ENCODE measurements around the gene COMMD8. TPM values are rescaled to one million over a fixed set of nuclear protein-coding genes. Genes with fewer than 3 reads are reported as not detected.
"Not testable (repeated sequence)": the region's sequence is repeated elsewhere in the genome, so short reads cannot be mapped to it uniquely, and the experiment has no call there.

COMMD8 gene
- polyA plus RNA-seq, 2 donors, result 14.8 to 21.4 TPM

GRCh38 chr4:47490550-47490949 is 27.0 kb upstream of the COMMD8 start:
- Histone ChIP-seq H3K27ac (ENCODE audit: low read depth in 2 of 2, low read length in 1 of 2) (no peak overlapping the region), H3K4me1 (ENCODE audit: control insufficient read depth in 2 of 2, insufficient read depth in 2 of 2, low read length in 1 of 2) (no peaks in the 10 kb centered on the region), H3K4me3 (ENCODE audit: low read depth in 1 of 2, low read length in 2 of 2) (no peak overlapping the region), H3K27me3 (ENCODE audit: control insufficient read depth in 1 of 2, insufficient read depth in 2 of 2, low read length in 2 of 2) (no peaks in the 10 kb centered on the region), H3K9me3 (ENCODE audit: control insufficient read depth in 2 of 2, insufficient read depth in 1 of 2, low read depth in 1 of 2, low read length in 1 of 2) (no peaks in the 10 kb centered on the region), H3K36me3 (ENCODE audit: control insufficient read depth in 2 of 2, insufficient read depth in 2 of 2, low read length in 1 of 2) (no peaks in the 10 kb centered on the region)
- 70 to 74% methylated on average over 4 of the region's 4 CpGs for WGBS, 2 donors

- H3K4me1 ChIP-seq (ENCODE audit: control insufficient read depth in 2 of 2, insufficient read depth in 2 of 2, low read length in 1 of 2), result no peaks in the 10 kb centered on the region
- H3K27ac ChIP-seq (ENCODE audit: low read depth in 2 of 2, low read length in 1 of 2), result no peak overlapping the region
- WGBS, 2 donors, result 47 to 56% methylated on average over 3 of the region's 3 CpGs
- no peaks in the 10 kb centered on the region for H3K36me3 ChIP-seq (ENCODE audit: control insufficient read depth in 2 of 2, insufficient read depth in 2 of 2, low read length in 1 of 2)
- H3K27me3 ChIP-seq (ENCODE audit: control insufficient read depth in 1 of 2, insufficient read depth in 2 of 2, low read length in 2 of 2), result no peaks in the 10 kb centered on the region
- no peak overlapping the region for H3K4me3 ChIP-seq (ENCODE audit: low read depth in 1 of 2, low read length in 2 of 2)
- H3K9me3 ChIP-seq (ENCODE audit: control insufficient read depth in 2 of 2, insufficient read depth in 1 of 2, low read depth in 1 of 2, low read length in 1 of 2), result no peaks in the 10 kb centered on the region
Measured at GRCh38 chr4:47488706-47489105, 25.2 kb upstream of the COMMD8 start.

GRCh38 chr4:47486727-47487126 is 23.2 kb upstream of the COMMD8 start:
- not testable (repeated sequence) for H3K4me1 ChIP-seq (ENCODE audit: control insufficient read depth in 2 of 2, insufficient read depth in 2 of 2, low read length in 1 of 2); H3K9me3 ChIP-seq (ENCODE audit: control insufficient read depth in 2 of 2, insufficient read depth in 1 of 2, low read depth in 1 of 2, low read length in 1 of 2); H3K36me3 ChIP-seq (ENCODE audit: control insufficient read depth in 2 of 2, insufficient read depth in 2 of 2, low read length in 1 of 2); H3K27ac ChIP-seq (ENCODE audit: low read depth in 2 of 2, low read length in 1 of 2); H3K27me3 ChIP-seq (ENCODE audit: control insufficient read depth in 1 of 2, insufficient read depth in 2 of 2, low read length in 2 of 2)
- H3K4me3 ChIP-seq (ENCODE audit: low read depth in 1 of 2, low read length in 2 of 2), result peak overlapping the region in 1 of 2 donors; percentile 86
- WGBS, 2 donors, result 81 to 84% methylated on average over 9 of the region's 9 CpGs

GRCh38 chr4:47486231-47486673 is 22.8 kb upstream of the COMMD8 start:
- peak overlapping the region; percentile 58 to 86 for H3K4me3 ChIP-seq (ENCODE audit: low read depth in 1 of 2, low read length in 2 of 2)
- no peaks in the 10 kb centered on the region for H3K36me3 ChIP-seq (ENCODE audit: control insufficient read depth in 2 of 2, insufficient read depth in 2 of 2, low read length in 1 of 2)
- WGBS, 2 donors, result 17 to 20% methylated on average over 5 of the region's 5 CpGs
- no peaks in the 10 kb centered on the region for H3K27me3 ChIP-seq (ENCODE audit: control insufficient read depth in 1 of 2, insufficient read depth in 2 of 2, low read length in 2 of 2)
- H3K4me1 ChIP-seq (ENCODE audit: control insufficient read depth in 2 of 2, insufficient read depth in 2 of 2, low read length in 1 of 2), result no peaks in the 10 kb centered on the region
- H3K27ac ChIP-seq (ENCODE audit: low read depth in 2 of 2, low read length in 1 of 2), result peak overlapping the region in 1 of 2 donors; percentile 77
- no peaks in the 10 kb centered on the region for H3K9me3 ChIP-seq (ENCODE audit: control insufficient read depth in 2 of 2, insufficient read depth in 1 of 2, low read depth in 1 of 2, low read length in 1 of 2)

GRCh38 chr4:47485768-47486167 is 22.3 kb upstream of the COMMD8 start:
- Histone ChIP-seq H3K27me3 (ENCODE audit: control insufficient read depth in 1 of 2, insufficient read depth in 2 of 2, low read length in 2 of 2) (no peaks in the 10 kb centered on the region), H3K4me1 (ENCODE audit: control insufficient read depth in 2 of 2, insufficient read depth in 2 of 2, low read length in 1 of 2) (no peaks in the 10 kb centered on the region), H3K4me3 (ENCODE audit: low read depth in 1 of 2, low read length in 2 of 2) (peak overlapping the region; percentile 58 to 86), H3K27ac (ENCODE audit: low read depth in 2 of 2, low read length in 1 of 2) (peak overlapping the region; percentile 77 to 97), H3K36me3 (ENCODE audit: control insufficient read depth in 2 of 2, insufficient read depth in 2 of 2, low read length in 1 of 2) (no peaks in the 10 kb centered on the region), H3K9me3 (ENCODE audit: control insufficient read depth in 2 of 2, insufficient read depth in 1 of 2, low read depth in 1 of 2, low read length in 1 of 2) (no peaks in the 10 kb centered on the region)
- 1% methylated on average over 14 of the region's 14 CpGs for WGBS, 2 donors

- H3K4me1 ChIP-seq (ENCODE audit: control insufficient read depth in 2 of 2, insufficient read depth in 2 of 2, low read length in 1 of 2), result no peaks in the 10 kb centered on the region
- peak within 1 kb of the TSS; percentile 58 to 86 for H3K4me3 ChIP-seq (ENCODE audit: low read depth in 1 of 2, low read length in 2 of 2)
Measured at GRCh38 chr4:47485047-47485692, 21.7 kb upstream of the COMMD8 start, which contains the start of gene ATP10D. ATP10D (plus strand) TSS chr4:47485275; CDS start chr4:47512541, 27,266 bp downstream.

GRCh38 chr4:47484168-47484567 is 20.7 kb upstream of the COMMD8 start:
- H3K4me3 ChIP-seq (ENCODE audit: low read depth in 1 of 2, low read length in 2 of 2), result no peak overlapping the region
- peak overlapping the region; percentile 77 to 97 for H3K27ac ChIP-seq (ENCODE audit: low read depth in 2 of 2, low read length in 1 of 2)

More at GRCh38 chr4:47485047-47485692, 21.7 kb upstream of the COMMD8 start, which contains the start of gene ATP10D:
- H3K27ac ChIP-seq (ENCODE audit: low read depth in 2 of 2, low read length in 1 of 2), result peak within 1 kb of the TSS; percentile 77 to 97
- 0 to 1% methylated on average over 34 of the region's 34 CpGs for WGBS, 2 donors
- no peaks in the 10 kb centered on the region for H3K9me3 ChIP-seq (ENCODE audit: control insufficient read depth in 2 of 2, insufficient read depth in 1 of 2, low read depth in 1 of 2, low read length in 1 of 2)
- H3K27me3 ChIP-seq (ENCODE audit: control insufficient read depth in 1 of 2, insufficient read depth in 2 of 2, low read length in 2 of 2), result no peaks in the 10 kb centered on the region
- no peaks in the 10 kb centered on the region for H3K36me3 ChIP-seq (ENCODE audit: control insufficient read depth in 2 of 2, insufficient read depth in 2 of 2, low read length in 1 of 2)

GRCh38 chr4:47483745-47484144 is 20.2 kb upstream of the COMMD8 start:
- Histone ChIP-seq H3K4me1 (ENCODE audit: control insufficient read depth in 2 of 2, insufficient read depth in 2 of 2, low read length in 1 of 2) (no peaks in the 10 kb centered on the region), H3K9me3 (ENCODE audit: control insufficient read depth in 2 of 2, insufficient read depth in 1 of 2, low read depth in 1 of 2, low read length in 1 of 2) (no peaks in the 10 kb centered on the region), H3K4me3 (ENCODE audit: low read depth in 1 of 2, low read length in 2 of 2) (no peak overlapping the region), H3K36me3 (ENCODE audit: control insufficient read depth in 2 of 2, insufficient read depth in 2 of 2, low read length in 1 of 2) (no peaks in the 10 kb centered on the region), H3K27ac (ENCODE audit: low read depth in 2 of 2, low read length in 1 of 2) (peak overlapping the region; percentile 77 to 97), H3K27me3 (ENCODE audit: control insufficient read depth in 1 of 2, insufficient read depth in 2 of 2, low read length in 2 of 2) (no peaks in the 10 kb centered on the region)
- WGBS, 2 donors, result 52 to 74% methylated on average over 3 of the region's 3 CpGs

More at GRCh38 chr4:47484168-47484567, 20.7 kb upstream of the COMMD8 start:
- 45 to 51% methylated on average over 3 of the region's 3 CpGs for WGBS, 2 donors
- Histone ChIP-seq H3K36me3 (ENCODE audit: control insufficient read depth in 2 of 2, insufficient read depth in 2 of 2, low read length in 1 of 2) (no peaks in the 10 kb centered on the region), H3K4me1 (ENCODE audit: control insufficient read depth in 2 of 2, insufficient read depth in 2 of 2, low read length in 1 of 2) (no peaks in the 10 kb centered on the region), H3K9me3 (ENCODE audit: control insufficient read depth in 2 of 2, insufficient read depth in 1 of 2, low read depth in 1 of 2, low read length in 1 of 2) (no peaks in the 10 kb centered on the region), H3K27me3 (ENCODE audit: control insufficient read depth in 1 of 2, insufficient read depth in 2 of 2, low read length in 2 of 2) (no peaks in the 10 kb centered on the region)

- Histone ChIP-seq H3K4me3 (ENCODE audit: low read depth in 1 of 2, low read length in 2 of 2) (no peak overlapping the region), H3K36me3 (ENCODE audit: control insufficient read depth in 2 of 2, insufficient read depth in 2 of 2, low read length in 1 of 2) (no peaks in the 10 kb centered on the region), H3K4me1 (ENCODE audit: control insufficient read depth in 2 of 2, insufficient read depth in 2 of 2, low read length in 1 of 2) (no peaks in the 10 kb centered on the region), H3K9me3 (ENCODE audit: control insufficient read depth in 2 of 2, insufficient read depth in 1 of 2, low read depth in 1 of 2, low read length in 1 of 2) (no peaks in the 10 kb centered on the region), H3K27me3 (ENCODE audit: control insufficient read depth in 1 of 2, insufficient read depth in 2 of 2, low read length in 2 of 2) (no peaks in the 10 kb centered on the region), H3K27ac (ENCODE audit: low read depth in 2 of 2, low read length in 1 of 2) (no peak overlapping the region)
- WGBS, 2 donors, result 38 to 47% methylated on average over 4 of the region's 4 CpGs
Measured at GRCh38 chr4:47482326-47482725, 18.8 kb upstream of the COMMD8 start.

GRCh38 chr4:47478804-47479203 is 15.3 kb upstream of the COMMD8 start:
- no peak overlapping the region for H3K4me3 ChIP-seq (ENCODE audit: low read depth in 1 of 2, low read length in 2 of 2)
- H3K27me3 ChIP-seq (ENCODE audit: control insufficient read depth in 1 of 2, insufficient read depth in 2 of 2, low read length in 2 of 2), result no peaks in the 10 kb centered on the region
- no peak overlapping the region for H3K27ac ChIP-seq (ENCODE audit: low read depth in 2 of 2, low read length in 1 of 2)
- WGBS, 2 donors, result 69 to 79% methylated on average over 4 of the region's 4 CpGs
- H3K36me3 ChIP-seq (ENCODE audit: control insufficient read depth in 2 of 2, insufficient read depth in 2 of 2, low read length in 1 of 2), result no peaks in the 10 kb centered on the region
- no peaks in the 10 kb centered on the region for H3K4me1 ChIP-seq (ENCODE audit: control insufficient read depth in 2 of 2, insufficient read depth in 2 of 2, low read length in 1 of 2)
- H3K9me3 ChIP-seq (ENCODE audit: control insufficient read depth in 2 of 2, insufficient read depth in 1 of 2, low read depth in 1 of 2, low read length in 1 of 2), result no peaks in the 10 kb centered on the region
